CD4-positive, alpha-beta T cell treated with Interleukin-6 at 100 ng/mL for 8 hours (primary cell): ENCODE data around the gene GPALPP1.
A peak's percentile ranks its signal among the peaks of the same experiment; 100 is the strongest.
"Not testable (repeated sequence)": the region's sequence is repeated elsewhere in the genome, so short reads cannot be mapped to it uniquely, and the experiment has no call there.

Experiments
- DNase-seq: peaks from one replicate; pipeline ENCODE4 v3.0.0-alpha.2; 2020; ENCODE audit warnings: mixed read lengths, low spot score

GPALPP1 gene

GRCh38 chr13:44989071-44989889 lies at the start of gene GPALPP1, which contains the start of gene NUFIP1:
Gene GPALPP1, plus strand, starts transcription at chr13:44989538. Its CDS starts 117 bp downstream, at chr13:44989655.
Gene NUFIP1, minus strand, starts transcription at chr13:44989471. Its CDS starts 35 bp downstream, at chr13:44989436.
- DNase-seq: peak; percentile 87

GRCh38 chr13:44943411-44943810 lies 45.9 kb upstream of the GPALPP1 start:
- DNase-seq: not testable (repeated sequence)

- no peak for DNase-seq
Observed at GRCh38 chr13:44951184-44951583, 38.2 kb upstream of the GPALPP1 start.

GRCh38 chr13:44952671-44953070 lies 36.7 kb upstream of the GPALPP1 start:
- DNase-seq: no peak

- DNase-seq: no peak
Observed at GRCh38 chr13:44954224-44954623, 35.1 kb upstream of the GPALPP1 start.

- no peak for DNase-seq
Observed at GRCh38 chr13:44955406-44955805, 33.9 kb upstream of the GPALPP1 start.

GRCh38 chr13:44961997-44962396 lies 27.3 kb upstream of the GPALPP1 start:
- no peak for DNase-seq

GRCh38 chr13:44967704-44968433 lies 21.5 kb upstream of the GPALPP1 start:
- no peak for DNase-seq

GRCh38 chr13:44968434-44968815 lies 20.9 kb upstream of the GPALPP1 start:
- DNase-seq: no peak

GRCh38 chr13:44969551-44970484 lies 19.5 kb upstream of the GPALPP1 start:
- peak; percentile 5 for DNase-seq

GRCh38 chr13:44971656-44972595 lies 17.4 kb upstream of the GPALPP1 start:
- DNase-seq: no peak

GRCh38 chr13:44972956-44973581 lies 16.3 kb upstream of the GPALPP1 start:
- peak; percentile 5 for DNase-seq

GRCh38 chr13:44974056-44974793 lies 15.1 kb upstream of the GPALPP1 start:
- no peak for DNase-seq

- no peak for DNase-seq
Observed at GRCh38 chr13:44976196-44976595, 13.1 kb upstream of the GPALPP1 start.

GRCh38 chr13:44976949-44977583 lies 12.3 kb upstream of the GPALPP1 start:
- DNase-seq: no peak

- DNase-seq: no peak
Observed at GRCh38 chr13:44978328-44978727, 11.0 kb upstream of the GPALPP1 start.

- DNase-seq: no peak
Observed at GRCh38 chr13:44989941-44990340, 603 bp downstream of the GPALPP1 start.

- DNase-seq: no peak
Observed at GRCh38 chr13:45003417-45003816, 14.1 kb downstream of the GPALPP1 start.

- no peak for DNase-seq
Observed at GRCh38 chr13:45004096-45004495, 14.8 kb downstream of the GPALPP1 start.
